ENCODE data around the gene SLX9.

DNA sequence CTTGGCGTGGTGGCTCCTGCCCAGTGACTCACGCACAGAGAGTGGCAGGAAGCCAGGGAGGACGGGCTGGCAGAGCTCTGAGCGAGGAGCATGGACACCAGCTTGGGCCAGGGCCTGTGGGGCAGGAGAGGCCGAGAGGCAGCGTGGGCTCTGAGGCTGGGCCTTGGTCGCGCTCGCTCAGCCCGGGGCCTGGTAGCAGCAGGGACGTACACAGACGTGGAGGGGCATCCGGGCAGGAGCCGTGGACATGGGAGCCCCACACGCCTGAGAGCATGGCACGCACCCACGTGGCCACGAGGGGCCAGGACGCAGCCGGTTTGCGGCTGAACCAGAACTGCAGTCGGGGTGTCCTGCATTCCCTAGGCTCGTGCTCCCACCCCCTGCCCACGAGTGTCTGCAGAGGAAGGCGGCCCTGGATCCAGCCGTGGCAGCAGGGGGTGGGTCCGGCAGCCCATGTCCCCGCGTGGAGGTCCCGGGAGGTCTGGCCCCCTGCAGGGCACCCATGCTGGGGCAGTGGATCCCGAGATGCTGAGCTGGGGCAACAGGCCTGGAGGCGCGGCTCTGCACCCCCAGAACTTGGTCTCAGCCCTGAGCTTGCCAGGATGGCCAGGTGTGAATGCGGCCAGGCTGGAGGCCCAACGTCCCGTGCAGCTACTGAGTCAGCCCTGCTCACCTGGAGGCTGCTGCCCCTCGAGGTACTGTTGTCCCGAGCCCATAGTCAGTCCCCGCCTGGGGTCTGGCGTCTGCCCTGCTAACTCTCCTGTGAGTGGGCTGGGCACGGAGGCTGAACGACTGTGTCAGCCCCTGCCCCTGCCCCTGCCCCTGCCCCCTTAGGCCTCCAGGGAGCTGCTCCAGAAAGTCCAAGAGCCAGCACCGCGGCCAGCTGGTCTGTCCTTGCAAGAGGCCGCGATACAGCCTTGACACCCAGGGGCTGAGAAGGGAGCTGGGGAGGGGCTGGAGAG, 61.6 kb downstream of the SLX9 start:
- TF ChIP-seq YY1 (IDR thresholded peaks at IDR 0.05; ENCODE audit: insufficient read depth, insufficient read length) (no peak), SUZ12 (IDR thresholded peaks at IDR 0.05; ENCODE audit: extremely low read depth, insufficient read depth, insufficient read length) (no peak), ZNF274 (IDR thresholded peaks at IDR 0.05; ENCODE audit: low read depth, low read length) (no peak)

Data from NT2/D1 (cell line).